ENCODE data around the gene SLC7A7. TPM values are rescaled to one million over a fixed set of nuclear protein-coding genes. Genes with fewer than 3 reads are reported as not detected.

The SLC7A7 gene
- total RNA-seq, 4 donors from 2014 or later: 11.7 to 136 (median 44.0) TPM

- no peak for TF ChIP-seq CTCF (IDR thresholded peaks at IDR 0.05; ENCODE audit: low read depth)
These were observed 50.9 kb downstream of the SLC7A7 start for GRCh38 chr14:22764382-22764781.

GRCh38 chr14:22761734-22762133, 53.5 kb downstream of the SLC7A7 start:
- no peak for TF ChIP-seq CTCF (IDR thresholded peaks at IDR 0.05; ENCODE audit: low read depth)

GRCh38 chr14:22753586-22753985, 61.6 kb downstream of the SLC7A7 start:
- TF ChIP-seq CTCF (IDR thresholded peaks at IDR 0.05; ENCODE audit: low read depth): no peak

GRCh38 chr14:22752422-22752821, 62.8 kb downstream of the SLC7A7 start:
- TF ChIP-seq CTCF (IDR thresholded peaks at IDR 0.05; ENCODE audit: low read depth): no peak

GRCh38 chr14:22748631-22749068, 66.6 kb downstream of the SLC7A7 start:
- TF ChIP-seq CTCF (IDR thresholded peaks at IDR 0.05; ENCODE audit: low read depth): no peak

GRCh38 chr14:22748206-22748605, 67.0 kb downstream of the SLC7A7 start:
- no peak for TF ChIP-seq CTCF (IDR thresholded peaks at IDR 0.05; ENCODE audit: low read depth)

GRCh38 chr14:22747769-22748168, 67.5 kb downstream of the SLC7A7 start:
- TF ChIP-seq CTCF (IDR thresholded peaks at IDR 0.05; ENCODE audit: low read depth): no peak

All from subcutaneous adipose tissue (tissue), 4 donors.